ENCODE data around the gene SPINK7. TPM values are rescaled to one million over a fixed set of nuclear protein-coding genes. Genes with fewer than 3 reads are reported as not detected.

The SPINK7 gene
- total RNA-seq, 1 donor from 2014 or later, result not detected

- DNase-seq (ENCODE audit: low read depth in 2 of 2), result no peak
Measured at GRCh38 chr5:148343603-148344487, 31.6 kb downstream of the SPINK7 start.

GRCh38 chr5:148347706-148348105 is 35.5 kb downstream of the SPINK7 start:
- no peak for DNase-seq (ENCODE audit: low read depth in 2 of 2)

- no peak for DNase-seq (ENCODE audit: low read depth in 2 of 2)
Measured at GRCh38 chr5:148352696-148353095, 40.5 kb downstream of the SPINK7 start.

GRCh38 chr5:148353634-148354033 is 41.4 kb downstream of the SPINK7 start:
- no peak for DNase-seq (ENCODE audit: low read depth in 2 of 2)

GRCh38 chr5:148364343-148364742 is 52.1 kb downstream of the SPINK7 start:
- no peak for DNase-seq (ENCODE audit: low read depth in 2 of 2)

Other genes with a start within 250 kb of the SPINK7 start
- gene SPINK5, start 248.4 kb upstream of the SPINK7 start, total RNA-seq, result 0.13 TPM in 1 of 2 replicates, not detected in the other
- gene SPINK14, start 143.9 kb upstream of the SPINK7 start, total RNA-seq, result not detected in 2 replicates
- not detected in 2 replicates for gene SPINK6, start 109.4 kb upstream of the SPINK7 start, total RNA-seq
- gene MARCOL, start 73.9 kb upstream of the SPINK7 start, total RNA-seq, result not detected in 2 replicates
- gene SPINK13, start 43.6 kb upstream of the SPINK7 start, total RNA-seq, result not detected in 2 replicates
- not detected in 2 replicates for gene SPINK9, start 23.1 kb downstream of the SPINK7 start, total RNA-seq
- 37.7 and 40.8 TPM in 2 replicates for gene FBXO38, start 71.5 kb downstream of the SPINK7 start, total RNA-seq